Stomach smooth muscle (tissue), 2 donors: ENCODE data around the gene MNX1.

ENCODE experiments used
- H3K27ac ChIP-seq: one replicate; pipeline ENCODE4 v1.7.0; 2013; ENCODE audit warnings: mild to moderate bottlenecking, low read length, inconsistent platforms
- H3K27me3 ChIP-seq, 2 donors: one replicate each; pipeline ENCODE4 v1.7.0; 2013; ENCODE audit warnings: low read length in 2 of 2; ENCODE audit not compliant: insufficient read depth in 2 of 2, control insufficient read depth in 1 of 2
- H3K36me3 ChIP-seq, 2 donors: one replicate each; pipeline ENCODE4 v1.7.0; 2013; ENCODE audit warnings: low read length in 2 of 2; ENCODE audit not compliant: control insufficient read depth in 2 of 2, insufficient read depth in 2 of 2
- H3K4me1 ChIP-seq: one replicate; pipeline ENCODE4 v1.7.0; 2013; ENCODE audit warnings: low read length; ENCODE audit not compliant: control insufficient read depth, insufficient read depth
- H3K4me3 ChIP-seq, 2 donors: one replicate each; pipeline ENCODE4 v1.7.0; 2013; ENCODE audit warnings: low read length in 2 of 2
- H3K9ac ChIP-seq, 2 donors: one replicate each; pipeline ENCODE4 v1.7.0; 2013; ENCODE audit warnings: low read length in 2 of 2, mild to moderate bottlenecking in 1 of 2
- H3K9me3 ChIP-seq, 2 donors: one replicate each; pipeline ENCODE4 v1.7.0; 2013; ENCODE audit warnings: low read length in 2 of 2; ENCODE audit not compliant: control insufficient read depth in 2 of 2
- donor health status: healthy.
- donor health status: Pancreatic carcinoma.

The MNX1 gene

DNA sequence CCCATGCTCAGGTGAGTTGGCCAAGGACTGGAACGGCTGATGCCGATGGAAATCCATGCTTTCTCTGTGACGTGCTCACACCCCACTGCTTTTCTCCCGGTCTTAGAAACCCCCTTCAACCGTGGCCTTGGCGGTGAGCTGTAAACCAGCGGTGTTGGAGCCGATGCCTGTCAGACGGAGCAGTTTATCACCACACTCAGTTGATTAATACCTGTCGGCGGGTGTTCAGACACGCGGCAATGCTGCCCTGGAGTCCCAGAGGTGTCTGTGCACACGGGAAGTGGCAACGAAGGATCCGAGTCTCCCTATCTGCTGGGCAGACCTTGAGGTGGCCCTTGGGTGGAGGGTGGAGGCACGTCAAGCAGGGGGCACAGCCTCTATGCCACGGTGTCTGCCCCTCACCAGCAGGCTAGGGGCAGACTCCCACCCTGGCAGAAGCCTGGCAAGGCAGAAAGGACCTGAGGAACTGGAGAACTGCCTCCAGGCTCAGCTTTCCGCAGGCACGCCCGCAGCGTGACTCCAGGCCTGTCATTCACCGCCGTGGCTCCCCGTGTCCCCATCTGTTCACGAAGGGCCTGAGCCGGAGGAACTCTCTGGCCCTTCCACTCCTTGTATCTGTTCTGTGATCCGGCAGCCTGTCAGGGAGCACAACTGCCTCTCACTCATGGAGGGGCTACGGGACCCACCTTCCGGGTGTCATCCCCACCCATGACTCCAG, 34.6 kb upstream of the MNX1 start:
- no peaks in the 10 kb centered on the region for H3K4me1 ChIP-seq

DNA sequence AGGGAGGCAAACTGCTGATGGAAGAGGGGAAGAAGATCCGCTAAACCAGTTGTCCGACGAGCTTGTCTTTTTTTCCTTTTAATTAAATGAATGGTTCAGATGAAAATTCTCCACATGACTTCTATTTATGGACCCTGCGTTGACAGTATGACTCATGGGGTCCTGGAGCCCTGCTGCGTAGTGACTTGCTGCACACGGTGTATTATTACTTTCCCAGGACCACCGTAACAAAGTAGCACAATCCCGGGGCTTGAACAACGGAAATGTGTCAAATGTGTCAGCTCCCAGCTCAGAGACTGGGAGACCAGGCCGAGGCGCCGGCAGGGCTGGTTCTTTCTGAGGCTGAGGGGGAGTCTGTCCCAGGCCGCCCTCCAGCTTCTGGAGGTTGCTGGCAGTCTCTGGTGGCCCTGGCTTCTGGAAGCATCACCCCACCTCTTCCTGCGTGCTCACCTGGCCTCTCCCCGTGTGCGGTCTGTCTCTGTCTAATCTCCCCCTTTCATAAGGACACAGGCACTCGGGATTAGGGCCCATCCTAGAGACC, 33.8 kb upstream of the MNX1 start:
- no peaks in the 10 kb centered on the region for H3K9me3 ChIP-seq
- no peaks in the 10 kb centered on the region for H3K4me1 ChIP-seq
- H3K4me3 ChIP-seq = no peak overlapping the region
- H3K9ac ChIP-seq = no peak overlapping the region
- peaks cover 4 to 13% of the 10 kb centered on the region in 2 donors for H3K27me3 ChIP-seq
- no peaks in the 10 kb centered on the region for H3K36me3 ChIP-seq
- no peak overlapping the region for H3K27ac ChIP-seq

More for the DNA sequence above, 34.6 kb upstream of the MNX1 start:
- no peak overlapping the region for H3K27ac ChIP-seq
- peaks cover 4 to 10% of the 10 kb centered on the region in 2 donors for H3K27me3 ChIP-seq
- H3K9ac ChIP-seq = no peak overlapping the region
- H3K4me3 ChIP-seq = no peak overlapping the region
- no peaks in the 10 kb centered on the region for H3K9me3 ChIP-seq
- H3K36me3 ChIP-seq = no peaks in the 10 kb centered on the region

DNA sequence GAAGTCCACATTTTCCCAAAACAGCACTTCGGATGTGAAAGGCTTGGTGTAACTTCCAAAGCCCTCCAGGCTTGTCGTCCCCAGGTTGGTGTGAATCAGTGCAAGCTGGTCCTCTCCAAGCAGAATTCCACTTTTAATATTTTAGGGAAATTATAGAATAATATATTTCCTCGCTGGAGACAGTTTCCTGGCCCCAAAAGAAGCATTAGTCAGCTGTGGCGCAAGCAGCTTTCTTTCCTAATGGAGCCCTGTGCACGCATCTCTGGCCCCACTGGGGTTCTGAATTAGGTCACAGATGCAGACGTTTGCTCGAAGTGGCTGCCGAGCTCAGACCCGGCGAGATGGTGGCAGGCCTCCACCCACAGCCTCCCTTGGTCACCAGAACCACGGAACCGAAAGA, 33.3 kb upstream of the MNX1 start:
- Histone ChIP-seq H3K4me1 (no peaks in the 10 kb centered on the region), H3K4me3 (no peak overlapping the region), H3K27ac (no peak overlapping the region), H3K9ac (no peak overlapping the region), H3K9me3 (no peaks in the 10 kb centered on the region), H3K27me3 (peaks cover 4 to 13% of the 10 kb centered on the region in 2 donors), H3K36me3 (no peaks in the 10 kb centered on the region)

DNA sequence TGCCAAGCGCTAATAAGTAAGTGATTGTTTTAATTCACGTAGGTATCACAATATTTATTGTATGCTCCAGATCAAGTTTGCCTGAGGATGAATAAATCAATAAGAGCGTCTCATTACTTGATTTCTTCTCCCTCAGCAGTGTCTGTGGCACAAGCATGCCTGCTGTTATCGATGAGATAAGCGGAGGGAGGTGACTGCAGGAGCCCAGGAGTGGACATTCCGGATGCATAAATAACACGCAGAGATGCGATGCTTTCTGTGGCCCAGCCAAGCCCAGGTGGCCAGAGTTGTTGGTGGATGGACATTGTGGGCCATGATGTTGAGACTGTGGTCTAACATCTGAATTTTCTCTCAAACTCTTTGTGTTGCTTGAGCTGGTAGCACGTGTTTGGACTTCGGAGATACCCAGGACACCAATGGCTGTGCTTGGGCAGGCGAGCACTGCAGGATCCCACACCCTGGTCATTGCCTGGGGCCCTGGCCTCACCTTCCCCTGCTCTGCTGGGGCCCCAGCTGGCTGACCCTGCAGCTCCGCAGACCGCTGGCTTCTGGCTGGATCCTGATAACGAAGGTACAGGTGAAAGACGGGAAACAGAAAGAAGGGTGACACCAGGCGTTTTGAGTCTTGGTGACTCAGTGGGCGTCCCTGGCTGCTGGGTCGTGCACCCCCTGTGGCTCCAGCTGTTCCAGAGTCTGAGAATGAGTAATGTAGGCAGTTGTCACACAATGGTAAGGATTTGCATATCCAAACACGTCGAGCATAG, 31.2 kb upstream of the MNX1 start:
- no peak overlapping the region for H3K9ac ChIP-seq

DNA sequence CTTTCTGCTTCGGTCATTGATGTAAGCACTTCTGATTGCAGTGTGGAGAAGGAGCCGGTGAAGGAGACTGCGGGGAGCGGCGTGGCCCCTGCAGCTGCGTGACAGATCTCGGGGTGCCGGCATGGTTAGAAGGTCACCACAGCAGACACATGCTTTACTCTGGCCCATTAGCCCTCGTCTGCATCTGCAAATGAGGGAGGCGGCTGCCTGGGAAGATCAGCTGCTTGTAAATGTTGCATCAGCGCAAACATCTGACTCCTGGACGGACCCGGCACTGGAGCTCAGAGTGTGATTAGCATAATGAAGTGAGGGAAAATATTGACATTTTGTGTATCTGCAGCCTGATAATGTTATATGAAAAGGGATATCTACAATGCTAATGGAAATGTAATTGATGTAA, 30.5 kb upstream of the MNX1 start:
- Histone ChIP-seq H3K4me1 (no peaks in the 10 kb centered on the region), H3K27ac (no peak overlapping the region), H3K27me3 (peaks cover 4 to 13% of the 10 kb centered on the region in 2 donors), H3K9me3 (peaks cover 4 to 8% of the 10 kb centered on the region in 2 donors), H3K9ac (no peak overlapping the region), H3K4me3 (no peak overlapping the region), H3K36me3 (no peaks in the 10 kb centered on the region)

More for the DNA sequence above, 31.2 kb upstream of the MNX1 start:
- no peaks in the 10 kb centered on the region for H3K4me1 ChIP-seq
- H3K27me3 ChIP-seq = peaks cover 4 to 13% of the 10 kb centered on the region in 2 donors
- H3K36me3 ChIP-seq = no peaks in the 10 kb centered on the region
- H3K27ac ChIP-seq = no peak overlapping the region
- no peak overlapping the region for H3K4me3 ChIP-seq
- H3K9me3 ChIP-seq = peaks cover 2 to 4% of the 10 kb centered on the region in 2 donors

DNA sequence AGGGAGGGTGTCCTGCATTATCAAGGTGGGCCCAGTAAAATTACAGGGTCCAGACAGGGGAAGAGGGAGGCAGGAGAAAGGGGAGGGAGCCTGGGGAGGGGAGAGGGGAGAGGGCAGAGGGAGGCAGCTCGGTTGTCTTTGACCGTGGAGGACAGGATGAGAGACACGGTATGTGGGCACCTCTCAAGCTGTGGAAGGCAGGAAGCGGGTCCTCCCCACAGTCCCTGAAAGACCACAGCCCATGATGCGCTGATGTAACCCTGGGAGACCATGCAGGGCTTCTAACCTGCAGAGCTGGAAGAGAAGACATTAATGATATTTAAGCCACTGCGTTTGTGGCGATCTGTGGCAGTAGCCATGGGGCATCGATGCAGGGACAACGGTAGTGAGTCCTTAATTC, 27.2 kb upstream of the MNX1 start:
- Histone ChIP-seq H3K27me3 (peaks cover 13% of the 10 kb centered on the region in 2 donors), H3K9me3 (peaks cover 4 to 12% of the 10 kb centered on the region in 2 donors), H3K4me1 (no peaks in the 10 kb centered on the region), H3K27ac (no peak overlapping the region), H3K36me3 (no peaks in the 10 kb centered on the region), H3K9ac (no peak overlapping the region), H3K4me3 (no peak overlapping the region)

DNA sequence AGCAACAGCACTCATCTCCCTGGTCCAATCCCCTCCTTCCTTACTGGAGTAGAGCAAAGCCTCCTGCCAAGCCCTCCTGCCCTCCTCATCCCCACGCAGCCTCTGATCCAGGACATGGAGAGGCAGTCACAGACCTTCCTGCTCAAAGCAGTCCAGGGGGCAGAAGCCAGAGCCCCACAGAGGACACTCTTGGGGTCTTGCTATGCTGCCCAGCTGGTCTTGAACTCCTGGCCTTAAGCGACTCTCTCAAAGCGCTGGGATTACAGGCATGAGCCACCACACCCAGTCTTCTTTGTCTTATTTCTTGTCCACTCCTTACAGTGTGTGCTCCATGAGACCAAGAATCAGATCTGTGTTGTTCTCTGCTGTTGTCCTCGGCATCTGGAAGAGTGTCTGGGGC, 26.6 kb upstream of the MNX1 start:
- peaks cover 14 to 16% of the 10 kb centered on the region in 2 donors for H3K27me3 ChIP-seq
- H3K36me3 ChIP-seq = no peaks in the 10 kb centered on the region
- no peak overlapping the region for H3K9ac ChIP-seq
- H3K9me3 ChIP-seq = peaks cover 4 to 12% of the 10 kb centered on the region in 2 donors
- no peak overlapping the region for H3K27ac ChIP-seq
- no peaks in the 10 kb centered on the region for H3K4me1 ChIP-seq
- H3K4me3 ChIP-seq = no peak overlapping the region

DNA sequence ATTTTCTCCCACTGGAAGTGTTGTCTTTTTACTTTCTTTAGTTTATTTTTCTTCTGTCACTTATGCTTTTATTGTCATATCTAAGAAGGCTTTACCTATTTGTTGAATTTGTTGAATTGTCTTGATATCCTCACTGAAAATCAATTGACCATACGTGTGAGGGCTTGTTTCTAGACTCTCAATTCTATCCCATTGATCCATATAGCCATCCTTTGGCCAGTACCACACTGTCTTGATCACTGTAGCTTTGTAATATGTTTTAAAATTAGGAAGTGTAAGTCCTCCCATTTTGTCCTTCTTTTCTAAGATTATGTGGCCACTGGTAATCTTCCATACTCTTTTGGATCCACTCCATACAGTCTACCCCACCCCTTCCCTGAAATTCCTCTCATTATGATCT, 25.5 kb upstream of the MNX1 start:
- H3K4me3 ChIP-seq = no peak overlapping the region
- no peak overlapping the region for H3K9ac ChIP-seq
- H3K9me3 ChIP-seq = peaks cover 4 to 12% of the 10 kb centered on the region in 2 donors
- no peaks in the 10 kb centered on the region for H3K4me1 ChIP-seq
- no peaks in the 10 kb centered on the region for H3K36me3 ChIP-seq
- peaks cover 14 to 16% of the 10 kb centered on the region in 2 donors for H3K27me3 ChIP-seq
- no peak overlapping the region for H3K27ac ChIP-seq

DNA sequence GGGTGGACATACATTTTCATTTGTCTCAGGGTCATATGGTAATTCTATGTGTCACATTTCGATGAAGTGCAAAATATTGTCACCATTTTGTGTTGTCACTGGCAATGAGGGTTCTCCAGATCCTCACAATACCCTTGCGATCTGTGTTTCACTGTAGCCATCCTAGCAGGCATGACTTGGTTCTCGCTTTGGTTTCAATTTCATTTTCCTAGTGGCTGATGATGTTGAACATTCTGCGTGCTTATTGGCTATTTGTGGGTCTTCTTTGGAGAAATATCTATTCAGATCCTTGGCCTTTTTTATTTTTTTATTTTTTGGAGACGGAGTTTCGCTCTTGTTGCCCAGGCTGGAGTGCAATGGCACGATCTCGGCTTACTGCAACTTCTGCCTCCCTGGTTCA, 24.8 kb upstream of the MNX1 start:
- Histone ChIP-seq H3K9me3 (peaks cover 4 to 12% of the 10 kb centered on the region in 2 donors), H3K27ac (no peak overlapping the region), H3K9ac (no peak overlapping the region), H3K27me3 (peaks cover 14 to 16% of the 10 kb centered on the region in 2 donors), H3K36me3 (no peaks in the 10 kb centered on the region), H3K4me3 (no peak overlapping the region), H3K4me1 (no peaks in the 10 kb centered on the region)

DNA sequence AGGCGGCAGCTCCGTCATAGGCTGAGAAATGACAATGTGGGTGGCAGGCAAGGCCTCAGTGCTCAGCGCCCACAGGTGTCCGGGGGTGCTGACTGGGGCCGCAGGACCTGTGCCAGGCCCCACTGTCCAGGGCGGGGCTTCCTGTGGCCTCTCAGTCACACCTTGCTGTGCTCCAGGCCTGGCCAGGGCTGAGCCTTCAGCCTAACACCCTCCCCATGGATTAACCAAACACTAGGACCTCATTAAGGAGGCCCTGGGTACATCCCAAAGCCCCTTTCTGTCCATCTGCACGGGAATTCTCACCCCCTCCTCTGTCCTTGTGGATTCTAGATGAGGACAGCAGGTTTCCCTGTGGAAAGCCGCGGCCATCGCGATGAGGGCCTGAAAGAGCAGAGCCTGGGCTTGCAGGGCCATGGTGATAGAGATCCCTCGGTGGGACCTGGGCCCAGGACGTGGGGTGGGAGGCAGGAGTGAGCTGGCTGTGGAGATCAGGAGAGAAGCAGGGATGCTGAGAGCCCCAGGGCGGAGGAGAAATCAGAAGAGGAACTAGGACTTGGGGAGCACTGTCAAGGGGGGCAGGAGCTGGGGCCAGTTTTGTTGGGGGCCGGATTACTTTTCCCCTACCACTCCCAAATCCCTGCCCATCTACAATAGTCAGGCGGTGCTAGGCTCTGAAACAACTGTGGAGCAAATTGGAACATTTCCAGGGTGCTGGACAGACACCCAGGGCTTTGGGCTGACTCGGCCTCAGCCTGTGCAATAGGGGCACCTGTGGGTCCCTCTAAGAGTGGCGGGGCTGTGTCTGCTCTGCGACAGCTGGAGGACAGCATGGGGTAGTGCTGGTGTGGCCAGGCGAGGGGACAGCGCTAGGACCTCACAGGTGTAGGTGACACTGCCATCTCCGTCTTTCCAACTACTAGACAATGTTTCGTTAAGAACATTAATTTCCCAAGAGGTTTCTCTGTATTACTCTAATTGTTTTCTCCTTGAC, 23.3 kb upstream of the MNX1 start:
- peaks cover 4 to 14% of the 10 kb centered on the region in 2 donors for H3K9me3 ChIP-seq
- H3K27ac ChIP-seq = no peak overlapping the region
- H3K9ac ChIP-seq = no peak overlapping the region
- no peaks in the 10 kb centered on the region for H3K4me1 ChIP-seq
- H3K27me3 ChIP-seq = peaks cover 11 to 21% of the 10 kb centered on the region in 2 donors
- no peaks in the 10 kb centered on the region for H3K36me3 ChIP-seq
- H3K4me3 ChIP-seq = no peak overlapping the region
